GM12801 (cell line): ENCODE measurements around the gene PEDS1.

Experiments used
- TF ChIP-seq, protein P1 (sequence below): IDR thresholded peaks from one replicate; pipeline ENCODE4 v1.5.1; 2011; ENCODE audit warnings: control low read depth; ENCODE audit not compliant: insufficient read length; ENCODE audit errors: extremely low read depth

PEDS1 gene

DNA sequence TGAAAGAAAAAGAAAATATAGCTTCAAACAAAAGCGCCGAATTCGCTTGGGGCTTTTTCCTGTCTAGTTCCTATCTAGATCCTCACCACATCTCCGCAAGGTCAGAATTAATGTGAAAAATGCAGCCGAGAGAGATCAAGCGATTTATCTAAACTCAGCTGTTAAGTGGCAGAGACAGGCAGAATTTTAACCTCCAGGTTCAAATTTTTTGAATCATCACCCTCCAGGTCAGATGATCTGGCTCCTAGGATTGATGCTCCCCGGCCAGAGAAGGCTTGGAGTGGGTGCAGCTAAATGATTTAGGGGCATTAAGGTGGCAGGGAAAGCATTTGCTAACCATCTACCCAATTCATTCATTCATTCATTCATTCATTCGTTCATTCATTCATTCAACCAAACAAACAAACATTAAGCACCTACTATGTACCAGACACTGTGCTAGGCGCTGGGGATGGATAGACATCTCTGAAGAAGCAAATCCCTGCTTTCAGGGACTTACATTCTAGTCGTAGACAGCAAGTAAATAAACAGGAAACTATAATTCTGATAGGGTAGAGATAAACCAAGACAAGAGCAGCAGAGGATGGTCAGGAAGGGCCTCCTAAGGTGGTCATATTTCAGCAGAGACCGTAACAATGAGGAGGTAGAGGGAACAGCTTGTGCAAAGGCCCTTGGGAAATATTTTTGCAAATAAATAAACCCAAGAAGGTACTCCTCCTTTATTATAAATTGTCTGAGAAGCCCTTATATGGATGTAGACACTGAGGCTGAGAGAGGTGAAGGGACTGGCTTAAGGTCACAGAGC is 39.9 kb downstream of the PEDS1 start:
- TF ChIP-seq, protein P1, sequence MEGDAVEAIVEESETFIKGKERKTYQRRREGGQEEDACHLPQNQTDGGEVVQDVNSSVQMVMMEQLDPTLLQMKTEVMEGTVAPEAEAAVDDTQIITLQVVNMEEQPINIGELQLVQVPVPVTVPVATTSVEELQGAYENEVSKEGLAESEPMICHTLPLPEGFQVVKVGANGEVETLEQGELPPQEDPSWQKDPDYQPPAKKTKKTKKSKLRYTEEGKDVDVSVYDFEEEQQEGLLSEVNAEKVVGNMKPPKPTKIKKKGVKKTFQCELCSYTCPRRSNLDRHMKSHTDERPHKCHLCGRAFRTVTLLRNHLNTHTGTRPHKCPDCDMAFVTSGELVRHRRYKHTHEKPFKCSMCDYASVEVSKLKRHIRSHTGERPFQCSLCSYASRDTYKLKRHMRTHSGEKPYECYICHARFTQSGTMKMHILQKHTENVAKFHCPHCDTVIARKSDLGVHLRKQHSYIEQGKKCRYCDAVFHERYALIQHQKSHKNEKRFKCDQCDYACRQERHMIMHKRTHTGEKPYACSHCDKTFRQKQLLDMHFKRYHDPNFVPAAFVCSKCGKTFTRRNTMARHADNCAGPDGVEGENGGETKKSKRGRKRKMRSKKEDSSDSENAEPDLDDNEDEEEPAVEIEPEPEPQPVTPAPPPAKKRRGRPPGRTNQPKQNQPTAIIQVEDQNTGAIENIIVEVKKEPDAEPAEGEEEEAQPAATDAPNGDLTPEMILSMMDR = no peak

DNA sequence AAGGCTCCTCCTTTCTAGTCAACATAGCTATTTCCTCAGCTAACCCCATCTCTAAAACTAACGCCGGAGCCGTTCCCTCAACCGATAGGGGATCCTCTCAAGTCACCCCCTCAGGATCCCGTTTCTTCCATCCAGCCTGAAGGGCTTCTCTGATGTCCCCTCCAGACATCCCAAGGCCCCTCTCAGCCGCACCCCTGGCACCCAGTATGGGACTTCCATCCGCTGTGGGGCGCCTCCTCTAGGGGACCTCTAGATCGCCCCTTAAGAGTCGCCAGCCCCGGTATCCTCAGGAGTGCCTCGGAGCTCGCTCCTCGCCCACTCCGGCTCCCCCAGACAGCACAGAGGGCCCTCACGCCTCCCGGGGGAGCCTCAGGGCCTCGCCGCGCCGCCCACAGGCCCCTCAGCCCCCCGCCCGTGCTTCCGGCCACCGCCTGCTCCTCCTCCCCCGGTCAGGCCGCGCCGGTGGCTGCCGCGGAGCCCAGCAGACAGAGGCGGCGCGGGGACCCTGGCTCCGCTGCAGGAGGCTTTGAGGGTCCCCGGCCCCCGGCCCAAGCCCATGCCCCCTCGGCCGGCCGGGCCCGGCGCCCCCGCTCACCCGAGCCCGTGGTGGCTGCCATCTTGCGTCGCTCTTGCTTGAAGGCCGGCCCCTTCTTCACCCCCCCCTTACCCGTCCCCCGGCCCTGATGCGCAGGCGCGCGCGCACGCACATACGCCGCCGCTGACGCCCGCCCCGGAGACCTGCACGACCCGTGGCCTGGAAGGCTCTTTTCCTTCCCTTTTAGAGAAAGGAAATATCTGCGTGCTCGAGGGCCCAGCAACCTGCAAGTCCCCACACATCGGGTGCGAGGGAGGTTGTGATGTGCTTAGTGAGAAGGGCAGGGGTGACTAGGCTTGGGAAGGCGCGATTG is 40.8 kb downstream of the PEDS1 start, which contains the start of gene UBE2V1:
UBE2V1 (minus strand) TSS at position 639 of the 908 bp plus-strand sequence; CDS start at position 617, 22 bp downstream.
- TF ChIP-seq, protein P1 = no peak

DNA sequence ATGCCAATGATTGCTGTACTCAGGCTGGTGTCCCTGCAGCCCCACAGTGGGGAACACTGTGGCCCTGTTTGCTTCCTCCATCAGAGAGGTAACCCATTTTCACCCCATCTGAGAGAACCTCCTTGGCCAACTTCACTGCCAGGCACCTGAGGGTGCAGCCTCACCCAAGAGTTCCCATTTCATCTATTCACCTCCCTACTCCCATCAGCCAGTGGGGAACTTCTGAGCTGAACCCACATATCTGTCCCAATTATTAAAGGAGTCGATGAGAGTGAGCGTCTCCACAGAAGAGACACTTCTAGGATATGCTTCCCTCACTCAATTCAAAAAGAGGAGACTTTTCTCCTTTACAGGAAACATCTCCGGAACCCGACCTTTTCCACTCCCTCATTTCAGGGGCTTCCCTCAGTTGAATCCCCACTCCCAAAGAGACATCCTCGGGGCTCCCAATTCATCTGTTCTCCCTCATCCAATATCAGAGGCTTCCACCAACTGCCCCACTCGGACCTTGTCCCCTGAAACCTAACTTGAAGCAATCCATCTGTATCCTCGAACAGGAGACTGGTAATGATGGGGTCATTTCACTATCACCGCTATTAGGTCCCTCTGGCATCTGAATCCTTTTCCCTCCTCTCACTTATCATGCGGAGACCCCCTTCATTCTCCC is 41.6 kb downstream of the PEDS1 start:
- TF ChIP-seq, protein P1 = no peak

DNA sequence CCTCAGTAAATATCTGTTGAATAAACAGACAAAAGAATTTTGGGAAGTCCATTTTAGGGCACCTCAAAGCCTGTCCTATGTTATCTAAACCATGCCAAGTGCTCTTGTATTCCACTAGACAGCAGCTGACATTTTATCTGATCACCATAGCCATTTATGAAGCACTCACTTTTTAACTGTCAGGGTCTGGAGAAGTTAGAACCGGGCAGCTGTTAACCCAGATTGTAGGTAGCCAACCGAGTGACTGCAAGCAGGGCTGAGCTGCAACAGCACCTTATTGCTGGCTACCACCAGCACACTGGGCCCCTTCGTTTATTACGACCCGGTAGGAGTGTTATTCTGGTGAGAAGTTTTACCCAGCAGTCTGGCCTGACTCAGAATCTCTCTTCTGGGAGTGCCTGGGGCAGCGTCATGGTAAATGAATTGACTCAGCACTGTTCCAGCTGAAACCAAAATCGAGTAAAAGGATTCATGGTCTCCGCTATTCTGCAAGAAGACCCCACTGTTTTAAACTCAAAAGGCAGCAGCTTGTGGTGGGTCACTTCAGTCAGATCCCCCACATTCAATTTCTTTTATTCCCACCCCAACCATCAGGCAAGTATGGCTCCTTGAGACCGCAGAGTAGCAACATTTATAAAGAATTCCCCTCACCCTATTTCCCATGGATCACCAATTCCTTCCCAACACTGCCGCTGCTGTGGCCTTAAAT is 42.2 kb downstream of the PEDS1 start:
- TF ChIP-seq, protein P1 = no peak

DNA sequence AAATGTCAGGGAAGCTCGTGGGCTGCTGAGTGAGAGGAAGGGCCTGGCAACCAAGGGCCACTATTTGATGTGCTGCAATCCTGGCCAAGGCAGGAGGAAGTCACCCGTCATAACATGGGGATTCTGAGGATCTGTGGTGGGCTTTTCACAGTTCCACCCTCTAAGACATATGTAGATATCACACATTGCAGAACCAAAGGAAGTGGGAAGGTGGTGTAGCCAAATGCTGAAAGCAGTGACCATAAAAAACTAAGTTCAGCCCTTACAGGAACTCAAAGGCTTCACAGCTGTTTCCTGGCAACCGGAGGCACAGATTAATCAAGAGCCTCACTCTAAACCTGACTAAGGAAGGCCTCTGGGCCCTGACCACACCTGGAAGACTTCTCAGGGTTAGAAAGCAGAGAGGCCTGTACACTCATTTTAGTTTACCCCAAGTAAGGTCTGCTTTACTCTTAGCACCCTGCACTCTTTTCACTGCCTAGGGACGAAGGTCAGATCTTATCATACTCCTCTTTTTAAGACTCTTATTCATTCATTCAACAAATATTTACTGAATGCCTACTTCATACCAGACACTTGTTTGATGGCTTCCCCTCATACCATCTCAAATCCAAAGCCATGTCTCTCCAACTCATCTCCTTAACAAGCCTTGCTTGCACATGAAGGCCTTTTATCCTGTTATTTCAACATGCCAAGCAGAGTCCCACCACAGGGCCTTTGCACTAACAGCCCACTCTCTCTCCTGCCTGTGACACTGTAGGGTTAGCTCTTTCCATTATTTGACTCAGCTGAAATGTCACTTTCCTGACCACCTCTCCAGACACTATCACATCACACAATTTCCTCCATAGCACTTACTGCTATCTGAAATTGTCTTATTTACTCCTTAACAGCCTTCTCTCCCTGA is 43.1 kb downstream of the PEDS1 start:
- TF ChIP-seq, protein P1 = no peak

GRCh38 chr20:50108556-50109235 is 44.8 kb downstream of the PEDS1 start:
- TF ChIP-seq, protein P1 = no peak
